SK-N-MC (cell line): ENCODE data around the gene IL20RA.

ENCODE experiments used
- DNase-seq: peaks from one replicate; pipeline ENCODE4 v3.0.0-alpha.2; 2011; ENCODE audit warnings: low read depth, low spot score
- H3K27ac ChIP-seq: fragments of 200-600 bp; sonication (generic); 2 replicates; pipeline ENCODE4 v1.5.1; 2016; ENCODE audit warnings: mixed run types
- H3K36me3 ChIP-seq: fragments of 200-600 bp; sonication (generic); 2 replicates; pipeline ENCODE4 v1.6.1; 2017; ENCODE audit warnings: antibody characterized with exemption, low read length, mixed read lengths; ENCODE audit not compliant: insufficient read depth
- H3K4me3 ChIP-seq: fragments of 200-600 bp; sonication (generic); 2 replicates; pipeline ENCODE4 v1.5.1; 2016
- H3K9ac ChIP-seq: fragments of 200-600 bp; sonication (generic); 2 replicates; pipeline ENCODE4 v1.8.0; 2017; ENCODE audit warnings: mixed run types, mixed read lengths; ENCODE audit not compliant: insufficient read length
- H3K9me3 ChIP-seq: fragments of 200-600 bp; sonication (generic); 2 replicates; pipeline ENCODE4 v1.6.1; 2017; ENCODE audit warnings: low read depth, mild to moderate bottlenecking, antibody characterized with exemption, low read length, moderate library complexity, mixed read lengths
- EZH2 ChIP-seq: fragments of 200-600 bp; sonication (generic); IDR thresholded peaks from one replicate; pipeline ENCODE4 v1.6.1; 2017; ENCODE audit warnings: antibody characterized with exemption
- FOXP2 ChIP-seq: optimal IDR thresholded peaks from 2 replicates; pipeline ENCODE3; 2011; ENCODE audit warnings: mild to moderate bottlenecking, moderate library complexity; ENCODE audit not compliant: insufficient read depth; ENCODE audit errors: extremely low read length, control extremely low read depth
- POLR2AphosphoS5 ChIP-seq: IDR thresholded peaks from 2 replicates; pipeline ENCODE4 v1.6.1; 2012; ENCODE audit warnings: mild to moderate bottlenecking, low read depth, low read length, borderline replicate concordance

The IL20RA gene

GRCh38 chr6:137008204-137008603, 36.6 kb downstream of the IL20RA start:
- Histone ChIP-seq H3K4me3 (no peak overlapping the region), H3K9ac (no peak overlapping the region), H3K27ac (no peak overlapping the region), H3K9me3 (no peaks in the 10 kb centered on the region), H3K36me3 (no peaks in the 10 kb centered on the region)
- TF ChIP-seq FOXP2 = no peak
- TF ChIP-seq POLR2AphosphoS5 = no peak
- no peak for TF ChIP-seq EZH2
- DNase-seq = no peak

GRCh38 chr6:137006056-137006455, 38.7 kb downstream of the IL20RA start:
- no peaks in the 10 kb centered on the region for H3K9me3 ChIP-seq
- H3K36me3 ChIP-seq = no peaks in the 10 kb centered on the region
- no peak for TF ChIP-seq FOXP2
- no peak for TF ChIP-seq POLR2AphosphoS5
- no peak for TF ChIP-seq EZH2
- DNase-seq = no peak
- H3K27ac ChIP-seq = no peak overlapping the region
- H3K4me3 ChIP-seq = no peak overlapping the region
- H3K9ac ChIP-seq = no peak overlapping the region

GRCh38 chr6:137005073-137005472, 39.7 kb downstream of the IL20RA start:
- TF ChIP-seq FOXP2 (no peak), POLR2AphosphoS5 (no peak), EZH2 (no peak)
- Histone ChIP-seq H3K9me3 (no peaks in the 10 kb centered on the region), H3K27ac (no peak overlapping the region), H3K4me3 (no peak overlapping the region), H3K9ac (no peak overlapping the region), H3K36me3 (no peaks in the 10 kb centered on the region)
- DNase-seq = no peak

GRCh38 chr6:137002505-137002904, 42.3 kb downstream of the IL20RA start:
- Histone ChIP-seq H3K36me3 (no peaks in the 10 kb centered on the region), H3K27ac (no peak overlapping the region), H3K9ac (no peak overlapping the region), H3K4me3 (no peak overlapping the region), H3K9me3 (no peaks in the 10 kb centered on the region)
- TF ChIP-seq POLR2AphosphoS5 (no peak), FOXP2 (no peak), EZH2 (no peak)
- no peak for DNase-seq

- no peak for DNase-seq
- no peak for TF ChIP-seq EZH2
- no peak for TF ChIP-seq POLR2AphosphoS5
- TF ChIP-seq FOXP2 = no peak
- Histone ChIP-seq H3K27ac (no peak overlapping the region), H3K36me3 (no peaks in the 10 kb centered on the region), H3K9ac (no peak overlapping the region), H3K9me3 (no peaks in the 10 kb centered on the region), H3K4me3 (no peak overlapping the region)
Observed at GRCh38 chr6:137001977-137002302, 42.8 kb downstream of the IL20RA start.

GRCh38 chr6:137001299-137001976, 43.3 kb downstream of the IL20RA start:
- no peak overlapping the region for H3K27ac ChIP-seq
- H3K4me3 ChIP-seq = no peak overlapping the region
- DNase-seq = no peak

GRCh38 chr6:137000825-137001224, 43.9 kb downstream of the IL20RA start:
- no peak overlapping the region for H3K27ac ChIP-seq
- no peak for DNase-seq
- no peak overlapping the region for H3K9ac ChIP-seq
- H3K36me3 ChIP-seq = no peaks in the 10 kb centered on the region
- TF ChIP-seq POLR2AphosphoS5 (no peak), FOXP2 (no peak), EZH2 (no peak)
- no peaks in the 10 kb centered on the region for H3K9me3 ChIP-seq
- no peak overlapping the region for H3K4me3 ChIP-seq

More at GRCh38 chr6:137001299-137001976, 43.3 kb downstream of the IL20RA start:
- TF ChIP-seq POLR2AphosphoS5 (no peak), FOXP2 (no peak), EZH2 (no peak)
- no peak overlapping the region for H3K9ac ChIP-seq
- H3K36me3 ChIP-seq = no peaks in the 10 kb centered on the region
- no peaks in the 10 kb centered on the region for H3K9me3 ChIP-seq

GRCh38 chr6:136995521-136995920, 49.2 kb downstream of the IL20RA start:
- H3K9ac ChIP-seq = no peak overlapping the region

GRCh38 chr6:136994782-136995181, 50.0 kb downstream of the IL20RA start:
- no peaks in the 10 kb centered on the region for H3K36me3 ChIP-seq
- no peak overlapping the region for H3K27ac ChIP-seq
- H3K4me3 ChIP-seq = no peak overlapping the region
- DNase-seq = no peak
- no peak for TF ChIP-seq EZH2
- no peak for TF ChIP-seq POLR2AphosphoS5
- TF ChIP-seq FOXP2 = no peak
- no peaks in the 10 kb centered on the region for H3K9me3 ChIP-seq
- H3K9ac ChIP-seq = no peak overlapping the region

More at GRCh38 chr6:136995521-136995920, 49.2 kb downstream of the IL20RA start:
- no peaks in the 10 kb centered on the region for H3K9me3 ChIP-seq
- TF ChIP-seq EZH2 (no peak), FOXP2 (no peak), POLR2AphosphoS5 (no peak)
- no peak for DNase-seq
- H3K27ac ChIP-seq = no peak overlapping the region
- H3K36me3 ChIP-seq = no peaks in the 10 kb centered on the region
- H3K4me3 ChIP-seq = no peak overlapping the region
